HEK293 (cell line): ENCODE results near the gene ZNF862.

Experiments used
- CTCF ChIA-PET: fragments of 350-600 bp; formaldehyde crosslinking; extraction: SDS; loops from one replicate; lab custom pipeline; 2021; ENCODE audit warnings: antibody characterized with exemption; lab: Yijun Ruan, JAX
- POLR2A ChIA-PET: fragments of 300-600 bp; formaldehyde crosslinking; extraction: SDS; loops from one replicate; lab custom pipeline; 2020; ENCODE audit warnings: antibody characterized with exemption, inconsistent platforms; lab: Yijun Ruan, JAX
- H3K27ac ChIP-seq: fragments of 200-500 bp; sonication (Bioruptor generic); 2 replicates; pipeline ENCODE4 v1.5.1; 2014; ENCODE audit warnings: low read depth, low read length, control low read depth, inconsistent platforms; ENCODE audit errors: extremely low read depth
- H3K36me3 ChIP-seq, 2 experiments: fragments of 200-500 bp in 1 of 2; sonication (Bioruptor generic) in 1 of 2; 1 replicate in 1 of 2; 2 replicates in 1 of 2; pipeline ENCODE4 v1.5.1; 2014 to 2017; ENCODE audit warnings: inconsistent platforms in 2 of 2, low read length in 2 of 2; ENCODE audit not compliant: control insufficient read depth in 2 of 2, insufficient read depth in 1 of 2
- H3K4me1 ChIP-seq: fragments of 200-500 bp; sonication (Bioruptor generic); 2 replicates; pipeline ENCODE4 v1.5.1; 2014; ENCODE audit warnings: mild to moderate bottlenecking, low read length, inconsistent platforms; ENCODE audit not compliant: control insufficient read depth, insufficient read depth
- H3K4me3 ChIP-seq: 2 replicates; pipeline ENCODE4 v1.5.1; 2011; ENCODE audit warnings: low read depth, mild to moderate bottlenecking, control low read depth, low read length, moderate library complexity
- H3K9me3 ChIP-seq: fragments of 200-500 bp; sonication (Bioruptor generic); 2 replicates; pipeline ENCODE4 v1.5.1; 2014; ENCODE audit warnings: low read depth, low read length, inconsistent platforms; ENCODE audit not compliant: control insufficient read depth, insufficient read depth
- BCL11A ChIP-seq: fragments of 450-650 bp; formaldehyde crosslinking; IDR thresholded peaks from 2 replicates; pipeline ENCODE4 v1.5.1; 2016; ENCODE audit warnings: low read depth, missing biosample characterization, missing genetic modification characterization
- BCL11B ChIP-seq: fragments of 450-650 bp; formaldehyde crosslinking; IDR thresholded peaks from 2 replicates; pipeline ENCODE4 v1.5.1; 2016; ENCODE audit warnings: low read depth, missing biosample characterization, missing genetic modification characterization
- EGR2 ChIP-seq: fragments of 450-650 bp; formaldehyde crosslinking; IDR thresholded peaks from 2 replicates; pipeline ENCODE4 v1.5.1; 2016; ENCODE audit warnings: low read depth, missing biosample characterization, missing genetic modification characterization
- HOXD13 ChIP-seq: sonication (generic); formaldehyde crosslinking; IDR thresholded peaks from 2 replicates; pipeline ENCODE4 v1.8.0; 2022; ENCODE audit warnings: missing genetic modification reagents, borderline replicate concordance
- PRDM4 ChIP-seq: fragments of 450-650 bp; formaldehyde crosslinking; IDR thresholded peaks from 2 replicates; pipeline ENCODE4 v1.5.1; 2017; ENCODE audit warnings: missing biosample characterization, missing genetic modification characterization
- ZBTB20 ChIP-seq: fragments of 450-650 bp; formaldehyde crosslinking; IDR thresholded peaks from 2 replicates; pipeline ENCODE4 v1.5.1; 2016; ENCODE audit warnings: missing biosample characterization, missing genetic modification characterization
- ZNF23 ChIP-seq: fragments of 450-650 bp; formaldehyde crosslinking; IDR thresholded peaks from 2 replicates; pipeline ENCODE4 v1.5.1; 2016; ENCODE audit warnings: missing biosample characterization, missing genetic modification characterization, borderline replicate concordance
- ZNF274 ChIP-seq, 2 experiments: fragments of 200-500 bp in 1 of 2; fragments of 450-650 bp in 1 of 2; sonication (Bioruptor generic) in 1 of 2; formaldehyde crosslinking in 1 of 2; IDR thresholded peaks; 2 replicates each; pipeline versions ENCODE4 v1.5.1 to v1.6.1; 2014 to 2016; ENCODE audit warnings: borderline replicate concordance in 1 of 2, inconsistent platforms in 1 of 2, low read length in 1 of 2, missing biosample characterization in 1 of 2, missing genetic modification characterization in 1 of 2
- ZNF324 ChIP-seq: fragments of 450-650 bp; formaldehyde crosslinking; IDR thresholded peaks from 2 replicates; pipeline ENCODE4 v1.5.1; 2016; ENCODE audit warnings: missing biosample characterization, missing genetic modification characterization
- ZNF513 ChIP-seq: fragments of 450-650 bp; IDR thresholded peaks from 2 replicates; pipeline ENCODE4 v1.5.1; 2018; ENCODE audit warnings: missing biosample characterization, missing genetic modification characterization
- ZSCAN4 ChIP-seq: fragments of 450-650 bp; formaldehyde crosslinking; IDR thresholded peaks from 2 replicates; pipeline ENCODE4 v1.5.1; 2017; ENCODE audit warnings: missing biosample characterization, missing genetic modification characterization
- TF ChIP-seq, protein P1 (sequence below): fragments of 450-650 bp; formaldehyde crosslinking; IDR thresholded peaks from 2 replicates; pipeline ENCODE4 v1.5.1; 2017; ENCODE audit warnings: missing biosample characterization, missing genetic modification characterization
- TF ChIP-seq, protein P2 (sequence below): fragments of 450-650 bp; formaldehyde crosslinking; IDR thresholded peaks from 2 replicates; pipeline ENCODE4 v1.5.1; 2016; ENCODE audit warnings: missing biosample characterization, missing genetic modification characterization
- TF ChIP-seq, protein P3 (sequence below): fragments of 450-650 bp; formaldehyde crosslinking; IDR thresholded peaks from 2 replicates; pipeline ENCODE4 v1.5.1; 2017; ENCODE audit warnings: missing biosample characterization, mild to moderate bottlenecking, missing genetic modification characterization, moderate library complexity
- TF ChIP-seq, protein P4 (sequence below): IDR thresholded peaks from 2 replicates; pipeline ENCODE4 v1.6.1; 2011; ENCODE audit warnings: mild to moderate bottlenecking, low read depth, low read length, borderline replicate concordance
- TF ChIP-seq, protein P5 (sequence below): fragments of 450-650 bp; formaldehyde crosslinking; IDR thresholded peaks from 2 replicates; pipeline ENCODE4 v1.5.0; 2017; ENCODE audit warnings: missing biosample characterization, missing genetic modification characterization, borderline replicate concordance

The ZNF862 gene

DNA sequence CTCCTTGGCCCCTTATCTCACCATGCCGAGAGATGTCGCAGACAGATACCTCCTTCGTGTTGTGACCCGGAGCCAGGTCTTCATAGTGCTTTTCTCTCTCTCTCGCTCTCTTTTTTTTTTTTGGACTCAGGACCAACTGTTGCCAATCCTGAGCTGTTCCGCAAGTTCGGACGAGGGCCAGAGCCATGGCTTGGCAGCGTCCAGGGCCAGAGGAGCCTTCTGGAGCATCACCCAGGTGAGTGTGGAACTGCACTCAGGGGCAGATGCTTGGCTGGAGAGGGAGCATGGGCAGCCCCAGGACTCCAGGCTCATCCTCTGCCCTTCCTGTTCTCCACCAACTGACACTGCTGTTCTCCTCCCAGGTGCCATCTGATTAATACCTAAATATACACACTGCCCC is 7.8 kb downstream of the ZNF862 start (continued):
- TF ChIP-seq ZSCAN4 = no peak
- TF ChIP-seq BCL11B (tag by site-specific recombination) = no peak
- TF ChIP-seq ZNF274 (IDR thresholded peaks at IDR 0.05; ENCODE audit: low read length) = no peak
- TF ChIP-seq ZNF274 (tag by site-specific recombination; IDR thresholded peaks at IDR 0.05; ENCODE audit: borderline replicate concordance) = no peak

GRCh38 chr7:149846436-149847046 is 8.4 kb downstream of the ZNF862 start:
- CTCF ChIA-PET = no interaction called here
- Histone ChIP-seq H3K4me3 (no peak overlapping the region), H3K4me1 (no peaks in the 10 kb centered on the region), H3K36me3 (no peaks in the 10 kb centered on the region), H3K9me3 (no peaks in the 10 kb centered on the region), H3K27ac (no peak overlapping the region)
- POLR2A ChIA-PET = interaction anchor here (0.6 kb wide), 1 partner anchor 848 kb away, joined by 3 read pairs; no protein-coding TSS in a partner anchor
- TF ChIP-seq, protein P1, sequence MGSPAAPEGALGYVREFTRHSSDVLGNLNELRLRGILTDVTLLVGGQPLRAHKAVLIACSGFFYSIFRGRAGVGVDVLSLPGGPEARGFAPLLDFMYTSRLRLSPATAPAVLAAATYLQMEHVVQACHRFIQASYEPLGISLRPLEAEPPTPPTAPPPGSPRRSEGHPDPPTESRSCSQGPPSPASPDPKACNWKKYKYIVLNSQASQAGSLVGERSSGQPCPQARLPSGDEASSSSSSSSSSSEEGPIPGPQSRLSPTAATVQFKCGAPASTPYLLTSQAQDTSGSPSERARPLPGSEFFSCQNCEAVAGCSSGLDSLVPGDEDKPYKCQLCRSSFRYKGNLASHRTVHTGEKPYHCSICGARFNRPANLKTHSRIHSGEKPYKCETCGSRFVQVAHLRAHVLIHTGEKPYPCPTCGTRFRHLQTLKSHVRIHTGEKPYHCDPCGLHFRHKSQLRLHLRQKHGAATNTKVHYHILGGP (tag by site-specific recombination) = no peak
- TF ChIP-seq, protein P2, sequence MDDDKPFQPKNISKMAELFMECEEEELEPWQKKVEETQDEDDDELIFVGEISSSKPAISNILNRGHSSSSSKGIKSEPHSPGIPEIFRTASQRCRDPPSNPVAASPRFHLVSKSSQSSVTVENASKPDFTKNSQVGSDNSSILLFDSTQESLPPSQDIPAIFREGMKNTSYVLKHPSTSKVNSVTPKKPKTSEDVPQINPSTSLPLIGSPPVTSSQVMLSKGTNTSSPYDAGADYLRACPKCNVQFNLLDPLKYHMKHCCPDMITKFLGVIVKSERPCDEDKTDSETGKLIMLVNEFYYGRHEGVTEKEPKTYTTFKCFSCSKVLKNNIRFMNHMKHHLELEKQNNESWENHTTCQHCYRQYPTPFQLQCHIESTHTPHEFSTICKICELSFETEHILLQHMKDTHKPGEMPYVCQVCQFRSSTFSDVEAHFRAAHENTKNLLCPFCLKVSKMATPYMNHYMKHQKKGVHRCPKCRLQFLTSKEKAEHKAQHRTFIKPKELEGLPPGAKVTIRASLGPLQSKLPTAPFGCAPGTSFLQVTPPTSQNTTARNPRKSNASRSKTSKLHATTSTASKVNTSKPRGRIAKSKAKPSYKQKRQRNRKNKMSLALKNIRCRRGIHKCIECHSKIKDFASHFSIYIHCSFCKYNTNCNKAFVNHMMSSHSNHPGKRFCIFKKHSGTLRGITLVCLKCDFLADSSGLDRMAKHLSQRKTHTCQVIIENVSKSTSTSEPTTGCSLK (tag by site-specific recombination) = no peak
- no peak for TF ChIP-seq HOXD13 (CRISPR knock-in tag)
- TF ChIP-seq, protein P3, sequence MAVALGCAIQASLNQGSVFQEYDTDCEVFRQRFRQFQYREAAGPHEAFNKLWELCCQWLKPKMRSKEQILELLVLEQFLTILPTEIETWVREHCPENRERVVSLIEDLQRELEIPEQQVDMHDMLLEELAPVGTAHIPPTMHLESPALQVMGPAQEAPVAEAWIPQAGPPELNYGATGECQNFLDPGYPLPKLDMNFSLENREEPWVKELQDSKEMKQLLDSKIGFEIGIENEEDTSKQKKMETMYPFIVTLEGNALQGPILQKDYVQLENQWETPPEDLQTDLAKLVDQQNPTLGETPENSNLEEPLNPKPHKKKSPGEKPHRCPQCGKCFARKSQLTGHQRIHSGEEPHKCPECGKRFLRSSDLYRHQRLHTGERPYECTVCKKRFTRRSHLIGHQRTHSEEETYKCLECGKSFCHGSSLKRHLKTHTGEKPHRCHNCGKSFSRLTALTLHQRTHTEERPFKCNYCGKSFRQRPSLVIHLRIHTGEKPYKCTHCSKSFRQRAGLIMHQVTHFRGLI (tag by site-specific recombination) = no peak
- no peak for TF ChIP-seq BCL11A (tag by site-specific recombination)

DNA sequence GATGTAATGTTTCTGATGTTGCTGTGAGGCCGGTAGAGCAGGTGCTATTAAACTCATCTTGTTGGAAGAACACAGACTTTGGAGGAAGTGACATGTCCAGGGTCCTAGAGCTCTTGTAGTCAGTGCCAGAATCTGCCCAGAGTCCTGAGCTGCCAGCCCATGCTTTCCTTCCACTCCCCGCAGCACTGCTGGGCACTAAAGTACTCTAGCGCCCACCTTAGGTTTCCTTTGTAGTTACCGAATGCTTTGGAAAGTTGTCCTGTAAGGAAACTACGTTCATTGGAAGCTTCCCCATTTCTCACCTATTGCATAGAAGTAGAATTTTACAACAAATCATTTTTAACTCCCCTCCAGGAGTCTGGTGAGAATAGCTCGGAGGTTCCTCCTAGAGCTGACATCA is 11.0 kb downstream of the ZNF862 start:
- Histone ChIP-seq H3K36me3 (no peaks in the 10 kb centered on the region), H3K27ac (no peak overlapping the region), H3K9me3 (no peaks in the 10 kb centered on the region), H3K4me1 (no peaks in the 10 kb centered on the region; the same call in 1 of the 2 replicates), H3K4me3 (no peak overlapping the region)
- ChIA-PET POLR2A (interaction anchor here (1.8 kb wide), 1 partner anchor 11 kb away, joined by 8 read pairs; the partner anchor contains the start of gene ZNF862), CTCF (interaction anchor here (0.7 to 2.6 kb wide), 10 partner anchors 10 to 225 kb away, joined by 3 to 21 read pairs (median 4); no protein-coding TSS in a partner anchor)
- TF ChIP-seq ZNF324 (tag by site-specific recombination) = no peak
- TF ChIP-seq, protein P4, sequence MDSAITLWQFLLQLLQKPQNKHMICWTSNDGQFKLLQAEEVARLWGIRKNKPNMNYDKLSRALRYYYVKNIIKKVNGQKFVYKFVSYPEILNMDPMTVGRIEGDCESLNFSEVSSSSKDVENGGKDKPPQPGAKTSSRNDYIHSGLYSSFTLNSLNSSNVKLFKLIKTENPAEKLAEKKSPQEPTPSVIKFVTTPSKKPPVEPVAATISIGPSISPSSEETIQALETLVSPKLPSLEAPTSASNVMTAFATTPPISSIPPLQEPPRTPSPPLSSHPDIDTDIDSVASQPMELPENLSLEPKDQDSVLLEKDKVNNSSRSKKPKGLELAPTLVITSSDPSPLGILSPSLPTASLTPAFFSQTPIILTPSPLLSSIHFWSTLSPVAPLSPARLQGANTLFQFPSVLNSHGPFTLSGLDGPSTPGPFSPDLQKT = no peak
- no peak for TF ChIP-seq ZNF23
- TF ChIP-seq ZBTB20 (tag by site-specific recombination) = no peak
- no peak for TF ChIP-seq EGR2 (tag by site-specific recombination)
- TF ChIP-seq, protein P5, sequence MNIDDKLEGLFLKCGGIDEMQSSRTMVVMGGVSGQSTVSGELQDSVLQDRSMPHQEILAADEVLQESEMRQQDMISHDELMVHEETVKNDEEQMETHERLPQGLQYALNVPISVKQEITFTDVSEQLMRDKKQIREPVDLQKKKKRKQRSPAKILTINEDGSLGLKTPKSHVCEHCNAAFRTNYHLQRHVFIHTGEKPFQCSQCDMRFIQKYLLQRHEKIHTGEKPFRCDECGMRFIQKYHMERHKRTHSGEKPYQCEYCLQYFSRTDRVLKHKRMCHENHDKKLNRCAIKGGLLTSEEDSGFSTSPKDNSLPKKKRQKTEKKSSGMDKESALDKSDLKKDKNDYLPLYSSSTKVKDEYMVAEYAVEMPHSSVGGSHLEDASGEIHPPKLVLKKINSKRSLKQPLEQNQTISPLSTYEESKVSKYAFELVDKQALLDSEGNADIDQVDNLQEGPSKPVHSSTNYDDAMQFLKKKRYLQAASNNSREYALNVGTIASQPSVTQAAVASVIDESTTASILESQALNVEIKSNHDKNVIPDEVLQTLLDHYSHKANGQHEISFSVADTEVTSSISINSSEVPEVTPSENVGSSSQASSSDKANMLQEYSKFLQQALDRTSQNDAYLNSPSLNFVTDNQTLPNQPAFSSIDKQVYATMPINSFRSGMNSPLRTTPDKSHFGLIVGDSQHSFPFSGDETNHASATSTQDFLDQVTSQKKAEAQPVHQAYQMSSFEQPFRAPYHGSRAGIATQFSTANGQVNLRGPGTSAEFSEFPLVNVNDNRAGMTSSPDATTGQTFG (tag by site-specific recombination) = no peak
- TF ChIP-seq ZNF513 (tag by site-specific recombination) = no peak
- TF ChIP-seq PRDM4 = no peak
